Upper lobe of left lung (tissue), 6 donors: ENCODE measurements around the gene TBC1D16. TPM values are rescaled to one million over a fixed set of nuclear protein-coding genes. Genes with fewer than 3 reads are reported as not detected.
A peak's percentile ranks its signal among the peaks of the same experiment; 100 is the strongest.

Experiments
- ATAC-seq, 2 donors: fragments of 200-7000 bp; cut with Tn5 transposase; one replicate each; pipeline ENCODE4 v1.9.1; 2022; ENCODE audit warnings: mild to moderate bottlenecking in 2 of 2, moderate library complexity in 2 of 2; ENCODE audit not compliant: low FRiP score in 2 of 2
- DNase-seq, 2 donors: peaks; one replicate each; pipeline ENCODE4 v3.0.0-alpha.2; 2019 to 2020
- H3K27ac ChIP-seq, 4 donors: fragments of 200-600 bp; sonication (generic); one replicate each; pipeline ENCODE4 v1.5.1; 2016 to 2019
- H3K27me3 ChIP-seq, 4 donors: fragments of 200-600 bp; sonication (generic); one replicate each; pipeline ENCODE4 v1.5.1; 2017 to 2019
- H3K36me3 ChIP-seq, 4 donors: fragments of 200-600 bp; sonication (generic); one replicate each; pipeline ENCODE4 v1.5.1; 2016 to 2019
- H3K4me1 ChIP-seq, 4 donors: fragments of 200-600 bp; sonication (generic); one replicate each; pipeline ENCODE4 v1.5.1; 2018 to 2019
- H3K4me3 ChIP-seq, 4 donors: fragments of 200-600 bp; sonication (generic); one replicate each; pipeline ENCODE4 v1.5.1; 2017 to 2019; ENCODE audit warnings: mild to moderate bottlenecking in 2 of 4, moderate library complexity in 1 of 4
- H3K9me3 ChIP-seq, 4 donors: fragments of 200-600 bp; sonication (generic); one replicate each; pipeline ENCODE4 v1.5.1; 2018 to 2019
- CTCF ChIP-seq, 6 experiments: fragments of 450-650 bp in 4 of 6; fragments of 200-600 bp in 2 of 6; sonication (generic) in 2 of 6; IDR thresholded peaks; one replicate each; pipeline ENCODE4 v1.5.1; 2016 to 2019; ENCODE audit warnings: antibody characterized with exemption in 6 of 6
- EP300 ChIP-seq, 4 donors: sonication (generic); formaldehyde crosslinking; IDR thresholded peaks; one replicate each; pipeline ENCODE4 v1.5.1; 2017; ENCODE audit warnings: antibody characterized with exemption in 4 of 4, control low read depth in 2 of 4
- POLR2A ChIP-seq, 4 donors: fragments of 450-650 bp; IDR thresholded peaks; one replicate each; pipeline ENCODE4 v1.5.1; 2016 to 2017; ENCODE audit warnings: antibody characterized with exemption in 4 of 4, mild to moderate bottlenecking in 2 of 4
- POLR2AphosphoS5 ChIP-seq, 2 donors: sonication (generic); formaldehyde crosslinking; IDR thresholded peaks; one replicate each; pipeline ENCODE4 v1.5.1; 2017; ENCODE audit warnings: antibody characterized with exemption in 2 of 2
- WGBS, 2 donors: methylation state at CpG; one replicate each; pipeline ENCODE4 v1.1.5; 2017 to 2018; 5-methylcytosine and 5-hydroxymethylcytosine counted together
- total RNA-seq, 6 donors: library from RNA; depleted of rRNA in 4 of 6; stranded (reverse); fragments of >200 nt in 4 of 6; gene quantifications; one replicate each; pipeline versions ENCODE4 v1.1.0 to v1.2.1, GENCODE V29; 2016 to 2021
- donor health status: DM: no; HTN: no; CAD: no; lungs with moderate emphysema.
- donor health status: DM: no; HTN: yes; CAD: no; lungs with severe emphysema.

The TBC1D16 gene
- total RNA-seq, 6 donors from 2014 or later: 15.6 to 60.8 (median 24.1) TPM

GRCh38 chr17:79927688-79928501 lies 107.8 kb downstream of the TBC1D16 start:
- TF ChIP-seq POLR2AphosphoS5 (IDR thresholded peaks at IDR 0.05) (no peak), POLR2A (IDR thresholded peaks at IDR 0.05) (no peak), CTCF (IDR thresholded peaks at IDR 0.05) (no peak), EP300 (IDR thresholded peaks at IDR 0.05) (no peak)
- Histone ChIP-seq H3K36me3 (no peaks in the 10 kb centered on the region), H3K4me3 (no peak overlapping the region), H3K27me3 (peaks cover 0 to 27% (median 8%) of the 10 kb centered on the region in 4 donors), H3K27ac (no peak overlapping the region), H3K4me1 (peaks cover 11 to 29% (median 16%) of the 10 kb centered on the region in 4 donors), H3K9me3 (no peaks in the 10 kb centered on the region)
- DNase-seq (peak in 1 of 2 donors; percentile 54), ATAC-seq (no peak)
- 77 to 84% methylated on average over 8 to 13 of the region's 13 CpGs for WGBS, 2 donors

GRCh38 chr17:79927136-79927661 lies 108.5 kb downstream of the TBC1D16 start:
- 88 to 89% methylated on average over 24 to 28 of the region's 28 CpGs for WGBS, 2 donors
- no peaks in the 10 kb centered on the region for H3K36me3 ChIP-seq
- TF ChIP-seq EP300 (IDR thresholded peaks at IDR 0.05): no peak
- no peak for TF ChIP-seq CTCF (IDR thresholded peaks at IDR 0.05)
- no peak overlapping the region for H3K27ac ChIP-seq
- DNase-seq (peak in 1 of 2 donors; percentile 79), ATAC-seq (no peak)
- no peak overlapping the region for H3K4me3 ChIP-seq
- H3K9me3 ChIP-seq: no peaks in the 10 kb centered on the region
- peaks cover 11 to 29% (median 16%) of the 10 kb centered on the region in 4 donors for H3K4me1 ChIP-seq
- H3K27me3 ChIP-seq: peaks cover 0 to 27% (median 8%) of the 10 kb centered on the region in 4 donors

GRCh38 chr17:79926605-79927135 lies 109.0 kb downstream of the TBC1D16 start:
- peaks cover 0 to 27% (median 8%) of the 10 kb centered on the region in 4 donors for H3K27me3 ChIP-seq
- no peaks in the 10 kb centered on the region for H3K9me3 ChIP-seq
- no peak overlapping the region for H3K27ac ChIP-seq
- peaks cover 11 to 29% (median 16%) of the 10 kb centered on the region in 4 donors for H3K4me1 ChIP-seq
- no peak for ATAC-seq
- no peak for TF ChIP-seq POLR2AphosphoS5 (IDR thresholded peaks at IDR 0.05)
- no peak for TF ChIP-seq POLR2A (IDR thresholded peaks at IDR 0.05)
- TF ChIP-seq EP300 (IDR thresholded peaks at IDR 0.05): no peak
- TF ChIP-seq CTCF (IDR thresholded peaks at IDR 0.05): no peak
- no peaks in the 10 kb centered on the region for H3K36me3 ChIP-seq
- peak in 1 of 2 donors; percentile 59 for DNase-seq
- no peak overlapping the region for H3K4me3 ChIP-seq
- WGBS, 2 donors: 74 to 95% methylated on average over 3 to 16 of the region's 18 CpGs

GRCh38 chr17:79926142-79926604 lies 109.5 kb downstream of the TBC1D16 start:
- Histone ChIP-seq H3K36me3 (no peaks in the 10 kb centered on the region), H3K4me3 (no peak overlapping the region), H3K27me3 (peaks cover 0 to 22% (median 8%) of the 10 kb centered on the region in 4 donors), H3K27ac (no peak overlapping the region), H3K9me3 (no peaks in the 10 kb centered on the region), H3K4me1 (peaks cover 11 to 28% (median 16%) of the 10 kb centered on the region in 4 donors)
- TF ChIP-seq POLR2A (IDR thresholded peaks at IDR 0.05): no peak
- no peak for TF ChIP-seq EP300 (IDR thresholded peaks at IDR 0.05)
- no peak for TF ChIP-seq POLR2AphosphoS5 (IDR thresholded peaks at IDR 0.05)
- TF ChIP-seq CTCF (IDR thresholded peaks at IDR 0.05): no peak
- no peak for DNase-seq
- 64 to 79% methylated on average over 6 to 8 of the region's 9 CpGs for WGBS, 2 donors
- ATAC-seq: no peak
